Uterus (tissue), 4 donors: ENCODE data around the gene KLHL17. TPM values are rescaled to one million over a fixed set of nuclear protein-coding genes. Genes with fewer than 3 reads are reported as not detected.
A peak's percentile ranks its signal among the peaks of the same experiment; 100 is the strongest.

ENCODE experiments used
- DNase-seq, 2 donors: peaks; one replicate each; pipeline ENCODE4 v3.0.0-alpha.2; 2019 to 2020
- H3K27ac ChIP-seq, 2 donors: fragments of 200-600 bp; sonication (generic); 1 replicate in 1 of 2; 2 replicates in 1 of 2; pipeline ENCODE4 v1.5.1; 2016 to 2018
- H3K27me3 ChIP-seq, 2 donors: fragments of 200-600 bp; sonication (generic); one replicate each; pipeline ENCODE4 v1.5.1; 2018 to 2019; ENCODE audit warnings: control low read depth in 1 of 2
- H3K36me3 ChIP-seq, 2 donors: fragments of 200-600 bp; sonication (generic); one replicate each; pipeline ENCODE4 v1.5.1; 2019; ENCODE audit warnings: control low read depth in 1 of 2
- H3K4me1 ChIP-seq, 2 donors: fragments of 200-600 bp; sonication (generic); one replicate each; pipeline ENCODE4 v1.5.1; 2018 to 2019; ENCODE audit warnings: control low read depth in 1 of 2
- H3K4me3 ChIP-seq, 2 donors: fragments of 200-600 bp; sonication (generic); 1 replicate in 1 of 2; 2 replicates in 1 of 2; pipeline ENCODE4 v1.5.1; 2018 to 2019; ENCODE audit warnings: mild to moderate bottlenecking in 1 of 2
- H3K9me3 ChIP-seq, 2 donors: fragments of 200-600 bp; sonication (generic); one replicate each; pipeline ENCODE4 v1.5.1; 2019; ENCODE audit warnings: control low read depth in 1 of 2
- CTCF ChIP-seq, 4 experiments: fragments of 200-600 bp in 2 of 4; fragments of 450-650 bp in 2 of 4; sonication (generic) in 2 of 4; IDR thresholded peaks; one replicate each; pipeline ENCODE4 v1.5.1; 2016 to 2019; ENCODE audit warnings: antibody characterized with exemption in 4 of 4, mild to moderate bottlenecking in 2 of 4, moderate library complexity in 1 of 4
- POLR2A ChIP-seq, 2 donors: fragments of 450-650 bp; IDR thresholded peaks; one replicate each; pipeline ENCODE4 v1.6.1; 2016; ENCODE audit warnings: antibody characterized with exemption in 2 of 2, mild to moderate bottlenecking in 1 of 2, moderate library complexity in 1 of 2
- intact Hi-C: fragments of 100-400 bp; cut with DNase I; formaldehyde crosslinking; loops from one replicate; pipeline ENCODE4 v1.15.1; 2023; ENCODE audit warnings: low total_unique reads
- total RNA-seq, 4 donors: library from RNA; depleted of rRNA in 3 of 4; stranded (reverse); fragments of >200 nt in 3 of 4; gene quantifications; one replicate each; pipeline versions ENCODE4 v1.1.0 to v1.2.4, GENCODE V29; 2014 to 2023
- donor health status: DM: yes; HTN: yes; CAD: no.

Gene KLHL17
- total RNA-seq, 4 donors from 2014 or later = 1.8 to 15.3 (median 9.6) TPM

GRCh38 chr1:1000357-1001056 lies 40.1 kb downstream of the KLHL17 start:
- TF ChIP-seq CTCF (IDR thresholded peaks at IDR 0.05) = peak in 2 of 4 experiments; percentile 9 to 31
- TF ChIP-seq POLR2A (IDR thresholded peaks at IDR 0.05) = peak; percentile 50 to 72
- Histone ChIP-seq H3K36me3 (no peaks in the 10 kb centered on the region), H3K4me1 (peaks cover 0 to 5% of the 10 kb centered on the region in 2 donors), H3K27ac (peak overlapping the region; percentile 93 to 94), H3K9me3 (no peaks in the 10 kb centered on the region), H3K27me3 (peaks cover 0 to 4% of the 10 kb centered on the region in 2 donors), H3K4me3 (peak overlapping the region; percentile 53 to 60)
- DNase-seq = peak; percentile 77 to 85
- intact Hi-C loops = no loop called here

- peak; percentile 34 to 39 for DNase-seq
- peaks cover 0 to 5% of the 10 kb centered on the region in 2 donors for H3K4me1 ChIP-seq
- H3K27ac ChIP-seq = peak overlapping the region; percentile 93 to 94
- H3K27me3 ChIP-seq = peaks cover 0 to 4% of the 10 kb centered on the region in 2 donors
- peak overlapping the region; percentile 53 to 60 for H3K4me3 ChIP-seq
- H3K9me3 ChIP-seq = no peaks in the 10 kb centered on the region
- intact Hi-C loops = no loop called here
- no peak for TF ChIP-seq POLR2A (IDR thresholded peaks at IDR 0.05)
- no peaks in the 10 kb centered on the region for H3K36me3 ChIP-seq
These were observed 40.8 kb downstream of the KLHL17 start for GRCh38 chr1:1001057-1001783.

- DNase-seq = peak; percentile 14 to 15
- intact Hi-C loops = no loop called here
- Histone ChIP-seq H3K27ac (no peak overlapping the region), H3K27me3 (peaks cover 0 to 4% of the 10 kb centered on the region in 2 donors), H3K36me3 (no peaks in the 10 kb centered on the region), H3K9me3 (no peaks in the 10 kb centered on the region), H3K4me1 (peaks cover 0 to 5% of the 10 kb centered on the region in 2 donors), H3K4me3 (no peak overlapping the region)
- TF ChIP-seq CTCF (IDR thresholded peaks at IDR 0.05) (no peak), POLR2A (IDR thresholded peaks at IDR 0.05) (no peak)
These were observed 43.4 kb downstream of the KLHL17 start for GRCh38 chr1:1003618-1004419.

- no peaks in the 10 kb centered on the region for H3K36me3 ChIP-seq
- H3K4me3 ChIP-seq = no peak overlapping the region
- H3K4me1 ChIP-seq = peaks cover 0 to 5% of the 10 kb centered on the region in 2 donors
- no peak for TF ChIP-seq POLR2A (IDR thresholded peaks at IDR 0.05)
- TF ChIP-seq CTCF (IDR thresholded peaks at IDR 0.05) = no peak
- H3K9me3 ChIP-seq = no peaks in the 10 kb centered on the region
- no peak overlapping the region for H3K27ac ChIP-seq
- peaks cover 0 to 4% of the 10 kb centered on the region in 2 donors for H3K27me3 ChIP-seq
- intact Hi-C loops = no loop called here
- no peak for DNase-seq
These were observed 44.0 kb downstream of the KLHL17 start for GRCh38 chr1:1004420-1004779.

GRCh38 chr1:1004780-1005697 lies 44.7 kb downstream of the KLHL17 start:
- H3K4me3 ChIP-seq = no peak overlapping the region
- H3K27me3 ChIP-seq = peaks cover 0 to 3% of the 10 kb centered on the region in 2 donors
- H3K27ac ChIP-seq = no peak overlapping the region
- no peaks in the 10 kb centered on the region for H3K9me3 ChIP-seq
- peak in 1 of 2 donors; percentile 19 for DNase-seq
- peaks cover 0 to 5% of the 10 kb centered on the region in 2 donors for H3K4me1 ChIP-seq
- TF ChIP-seq POLR2A (IDR thresholded peaks at IDR 0.05) = no peak
- TF ChIP-seq CTCF (IDR thresholded peaks at IDR 0.05) = no peak
- intact Hi-C loops = no loop called here
- no peaks in the 10 kb centered on the region for H3K36me3 ChIP-seq
